SK-N-SH treated with all-trans-retinoic acid at 6 μM for 48 hours (cell line): ENCODE data around the gene PRR35.

Experiments
- ATAC-seq: fragments of 200-7000 bp; cut with Tn5 transposase; 3 replicates; pipeline ENCODE4 v1.9.1; 2020; ENCODE audit warnings: mild to moderate bottlenecking, moderate library complexity
- ARNTL ChIP-seq: fragments of 450-650 bp; formaldehyde crosslinking; IDR thresholded peaks from 2 replicates; pipeline ENCODE4 v1.5.0; 2020; ENCODE audit warnings: low read depth, mild to moderate bottlenecking, moderate library complexity, borderline replicate concordance
- BACH2 ChIP-seq: fragments of 250-450 bp; sonication (Bioruptor Pico); IDR thresholded peaks from 2 replicates; pipeline ENCODE4 v1.9.0; 2021; ENCODE audit warnings: mild to moderate bottlenecking, borderline replicate concordance
- CSDC2 ChIP-seq: fragments of 250-450 bp; sonication (Bioruptor Pico); IDR thresholded peaks from 2 replicates; pipeline ENCODE4 v1.5.0; 2020; ENCODE audit warnings: mild to moderate bottlenecking, moderate library complexity
- ESRRG ChIP-seq: fragments of 250-450 bp; sonication (Bioruptor Pico); IDR thresholded peaks from 2 replicates; pipeline ENCODE4 v1.6.1; 2021; ENCODE audit warnings: mild to moderate bottlenecking
- GLIS3 ChIP-seq: fragments of 250-450 bp; sonication (Bioruptor Pico); IDR thresholded peaks from 2 replicates; pipeline ENCODE4 v1.5.0; 2020; ENCODE audit warnings: mild to moderate bottlenecking, moderate library complexity
- ISL1 ChIP-seq: fragments of 250-450 bp; sonication (Bioruptor Pico); IDR thresholded peaks from 2 replicates; pipeline ENCODE4 v2.1.2; 2022; ENCODE audit warnings: mild to moderate bottlenecking, moderate library complexity
- OSR1 ChIP-seq: fragments of 250-450 bp; sonication (Bioruptor Pico); IDR thresholded peaks from 2 replicates; pipeline ENCODE4 v1.8.0; 2022; ENCODE audit warnings: moderate library complexity, mild to moderate bottlenecking, inconsistent platforms
- PPARA ChIP-seq: fragments of 250-450 bp; sonication (Bioruptor Pico); IDR thresholded peaks from 2 replicates; pipeline ENCODE4 v1.5.0; 2020; ENCODE audit warnings: mild to moderate bottlenecking, borderline replicate concordance
- RARB ChIP-seq: fragments of 250-450 bp; sonication (Bioruptor Pico); IDR thresholded peaks from 2 replicates; pipeline ENCODE4 v1.8.0; 2021; ENCODE audit warnings: mild to moderate bottlenecking, moderate library complexity
- SNAI2 ChIP-seq: fragments of 250-450 bp; sonication (Bioruptor Pico); IDR thresholded peaks from 2 replicates; pipeline ENCODE4 v1.5.0; 2020; ENCODE audit warnings: mild to moderate bottlenecking, moderate library complexity
- TCF4 ChIP-seq: fragments of 250-450 bp; sonication (Bioruptor Pico); IDR thresholded peaks from 2 replicates; pipeline ENCODE4 v1.8.0; 2021; ENCODE audit warnings: mild to moderate bottlenecking, moderate library complexity, borderline replicate concordance
- TOX ChIP-seq: fragments of 250-450 bp; sonication (Bioruptor Pico); IDR thresholded peaks from 2 replicates; pipeline ENCODE4 v1.8.0; 2021; ENCODE audit warnings: mild to moderate bottlenecking, moderate library complexity, borderline replicate concordance
- ZFP3 ChIP-seq: fragments of 250-450 bp; sonication (Bioruptor Pico); IDR thresholded peaks from 2 replicates; pipeline ENCODE4 v1.5.0; 2020; ENCODE audit warnings: mild to moderate bottlenecking, moderate library complexity
- ZNF565 ChIP-seq: fragments of 450-650 bp; formaldehyde crosslinking; conservative IDR thresholded peaks from 2 replicates; pipeline ENCODE4 v1.5.0; 2020; ENCODE audit warnings: low read depth, mild to moderate bottlenecking, moderate library complexity
- ZNF70 ChIP-seq: fragments of 450-650 bp; formaldehyde crosslinking; IDR thresholded peaks from 2 replicates; pipeline ENCODE4 v1.5.0; 2020; ENCODE audit warnings: mild to moderate bottlenecking, moderate library complexity
- ZNF8 ChIP-seq: fragments of 450-650 bp; formaldehyde crosslinking; IDR thresholded peaks from 2 replicates; pipeline ENCODE4 v1.5.0; 2020; ENCODE audit warnings: mild to moderate bottlenecking, moderate library complexity
- TF ChIP-seq, protein P1 (sequence below): fragments of 250-450 bp; sonication (Bioruptor Pico); IDR thresholded peaks from 2 replicates; pipeline ENCODE4 v1.5.0; 2020; ENCODE audit warnings: mild to moderate bottlenecking, moderate library complexity
- TF ChIP-seq, protein P2 (sequence below): fragments of 250-450 bp; sonication (Bioruptor Pico); IDR thresholded peaks from 2 replicates; pipeline ENCODE4 v1.8.0; 2020; ENCODE audit warnings: mild to moderate bottlenecking, moderate library complexity, borderline replicate concordance
- TF ChIP-seq, protein P3 (sequence below): fragments of 250-450 bp; sonication (Bioruptor Pico); IDR thresholded peaks from 2 replicates; pipeline ENCODE4 v1.8.0; 2021; ENCODE audit warnings: low read depth, mild to moderate bottlenecking, moderate library complexity, borderline replicate concordance
- TF ChIP-seq, protein P4 (sequence below): fragments of 250-450 bp; sonication (Bioruptor Pico); IDR thresholded peaks from 2 replicates; pipeline ENCODE4 v1.5.1; 2021; ENCODE audit warnings: mild to moderate bottlenecking, moderate library complexity

The PRR35 gene

DNA sequence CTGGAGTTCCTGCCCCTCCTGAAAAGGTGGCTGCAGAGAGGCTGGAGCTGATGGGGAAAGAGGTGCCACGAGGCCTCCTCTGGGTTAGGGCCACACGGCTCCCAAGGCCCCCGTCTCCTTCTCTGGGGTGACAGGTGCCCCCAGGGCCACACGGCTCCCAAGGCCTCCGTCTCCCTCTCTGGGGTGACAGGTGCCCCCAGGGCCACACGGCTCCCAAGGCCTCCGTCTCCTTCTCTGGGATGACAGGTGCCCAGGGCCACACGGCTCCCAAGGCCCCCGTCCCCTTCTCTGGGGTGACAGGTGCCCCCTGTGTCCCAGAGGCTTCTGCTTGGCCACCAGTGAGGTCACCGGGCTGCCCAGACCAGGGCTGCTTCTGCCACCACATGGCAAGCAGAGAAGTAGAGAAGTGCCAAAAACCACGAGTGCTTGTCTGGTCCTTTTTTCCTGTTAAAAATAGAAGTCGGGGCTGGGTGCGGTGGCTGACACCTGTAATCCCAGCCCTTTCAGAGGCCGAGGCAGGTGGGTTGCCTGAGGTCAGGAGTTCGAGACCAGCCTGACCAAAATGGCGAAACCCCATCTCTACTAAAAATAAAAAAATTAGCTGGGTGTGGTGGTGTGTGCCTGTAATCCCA lies 28.6 kb upstream of the PRR35 start:
- ATAC-seq: no peak
- no peak for TF ChIP-seq RARB (CRISPR knock-in tag)
- TF ChIP-seq GLIS3 (CRISPR knock-in tag): no peak
- no peak for TF ChIP-seq SNAI2 (CRISPR knock-in tag)
- TF ChIP-seq ZNF8: no peak
- TF ChIP-seq, protein P1, sequence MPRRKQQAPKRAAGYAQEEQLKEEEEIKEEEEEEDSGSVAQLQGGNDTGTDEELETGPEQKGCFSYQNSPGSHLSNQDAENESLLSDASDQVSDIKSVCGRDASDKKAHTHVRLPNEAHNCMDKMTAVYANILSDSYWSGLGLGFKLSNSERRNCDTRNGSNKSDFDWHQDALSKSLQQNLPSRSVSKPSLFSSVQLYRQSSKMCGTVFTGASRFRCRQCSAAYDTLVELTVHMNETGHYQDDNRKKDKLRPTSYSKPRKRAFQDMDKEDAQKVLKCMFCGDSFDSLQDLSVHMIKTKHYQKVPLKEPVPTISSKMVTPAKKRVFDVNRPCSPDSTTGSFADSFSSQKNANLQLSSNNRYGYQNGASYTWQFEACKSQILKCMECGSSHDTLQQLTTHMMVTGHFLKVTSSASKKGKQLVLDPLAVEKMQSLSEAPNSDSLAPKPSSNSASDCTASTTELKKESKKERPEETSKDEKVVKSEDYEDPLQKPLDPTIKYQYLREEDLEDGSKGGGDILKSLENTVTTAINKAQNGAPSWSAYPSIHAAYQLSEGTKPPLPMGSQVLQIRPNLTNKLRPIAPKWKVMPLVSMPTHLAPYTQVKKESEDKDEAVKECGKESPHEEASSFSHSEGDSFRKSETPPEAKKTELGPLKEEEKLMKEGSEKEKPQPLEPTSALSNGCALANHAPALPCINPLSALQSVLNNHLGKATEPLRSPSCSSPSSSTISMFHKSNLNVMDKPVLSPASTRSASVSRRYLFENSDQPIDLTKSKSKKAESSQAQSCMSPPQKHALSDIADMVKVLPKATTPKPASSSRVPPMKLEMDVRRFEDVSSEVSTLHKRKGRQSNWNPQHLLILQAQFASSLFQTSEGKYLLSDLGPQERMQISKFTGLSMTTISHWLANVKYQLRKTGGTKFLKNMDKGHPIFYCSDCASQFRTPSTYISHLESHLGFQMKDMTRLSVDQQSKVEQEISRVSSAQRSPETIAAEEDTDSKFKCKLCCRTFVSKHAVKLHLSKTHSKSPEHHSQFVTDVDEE (CRISPR knock-in tag): no peak
- TF ChIP-seq, protein P2, sequence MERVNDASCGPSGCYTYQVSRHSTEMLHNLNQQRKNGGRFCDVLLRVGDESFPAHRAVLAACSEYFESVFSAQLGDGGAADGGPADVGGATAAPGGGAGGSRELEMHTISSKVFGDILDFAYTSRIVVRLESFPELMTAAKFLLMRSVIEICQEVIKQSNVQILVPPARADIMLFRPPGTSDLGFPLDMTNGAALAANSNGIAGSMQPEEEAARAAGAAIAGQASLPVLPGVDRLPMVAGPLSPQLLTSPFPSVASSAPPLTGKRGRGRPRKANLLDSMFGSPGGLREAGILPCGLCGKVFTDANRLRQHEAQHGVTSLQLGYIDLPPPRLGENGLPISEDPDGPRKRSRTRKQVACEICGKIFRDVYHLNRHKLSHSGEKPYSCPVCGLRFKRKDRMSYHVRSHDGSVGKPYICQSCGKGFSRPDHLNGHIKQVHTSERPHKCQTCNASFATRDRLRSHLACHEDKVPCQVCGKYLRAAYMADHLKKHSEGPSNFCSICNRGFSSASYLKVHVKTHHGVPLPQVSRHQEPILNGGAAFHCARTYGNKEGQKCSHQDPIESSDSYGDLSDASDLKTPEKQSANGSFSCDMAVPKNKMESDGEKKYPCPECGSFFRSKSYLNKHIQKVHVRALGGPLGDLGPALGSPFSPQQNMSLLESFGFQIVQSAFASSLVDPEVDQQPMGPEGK (CRISPR knock-in tag): no peak
- no peak for TF ChIP-seq CSDC2 (CRISPR knock-in tag)
- TF ChIP-seq OSR1 (CRISPR knock-in tag): no peak
- TF ChIP-seq ZNF70 (CRISPR knock-in tag): no peak
- TF ChIP-seq ARNTL (CRISPR knock-in tag): no peak

DNA sequence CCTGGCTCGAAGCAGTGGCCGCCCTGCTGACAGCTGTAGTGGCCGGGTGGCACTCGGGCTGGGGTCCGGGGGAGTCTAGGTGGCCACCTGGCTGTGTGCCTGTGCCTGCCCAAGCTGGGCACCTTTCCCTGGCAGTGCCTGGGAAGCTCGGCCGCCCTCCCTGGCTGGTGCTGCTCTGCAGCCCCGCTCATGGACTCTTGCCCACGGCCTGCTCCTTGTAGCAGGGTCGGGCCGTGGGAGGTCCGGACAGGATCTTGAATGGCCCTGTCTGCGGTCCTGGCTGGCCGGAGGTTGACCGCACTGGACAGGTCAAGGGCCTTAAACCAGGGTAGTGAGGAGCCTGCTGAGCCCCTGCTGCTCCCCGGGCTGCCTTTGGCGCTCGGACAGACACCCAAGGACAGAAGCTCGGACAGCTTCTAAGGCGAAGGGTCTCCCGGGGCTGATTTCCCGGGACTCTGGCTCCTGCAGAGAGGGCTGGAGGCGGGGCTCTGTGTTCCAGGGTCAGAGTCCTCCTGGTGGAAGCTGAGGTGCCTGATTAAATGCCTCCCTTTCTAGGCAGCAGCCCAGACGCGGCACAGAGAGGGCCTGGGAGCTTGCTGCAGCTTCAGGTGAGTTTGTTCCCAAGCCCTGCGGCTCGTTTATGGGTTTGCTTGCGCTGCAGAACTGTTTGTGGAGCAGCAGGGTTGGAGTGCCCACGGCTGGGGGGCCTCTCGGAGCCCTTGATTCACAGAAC lies 26.6 kb upstream of the PRR35 start:
- no peak for ATAC-seq
- no peak for TF ChIP-seq CSDC2 (CRISPR knock-in tag)
- TF ChIP-seq, all 23 proteins: peak for 0

DNA sequence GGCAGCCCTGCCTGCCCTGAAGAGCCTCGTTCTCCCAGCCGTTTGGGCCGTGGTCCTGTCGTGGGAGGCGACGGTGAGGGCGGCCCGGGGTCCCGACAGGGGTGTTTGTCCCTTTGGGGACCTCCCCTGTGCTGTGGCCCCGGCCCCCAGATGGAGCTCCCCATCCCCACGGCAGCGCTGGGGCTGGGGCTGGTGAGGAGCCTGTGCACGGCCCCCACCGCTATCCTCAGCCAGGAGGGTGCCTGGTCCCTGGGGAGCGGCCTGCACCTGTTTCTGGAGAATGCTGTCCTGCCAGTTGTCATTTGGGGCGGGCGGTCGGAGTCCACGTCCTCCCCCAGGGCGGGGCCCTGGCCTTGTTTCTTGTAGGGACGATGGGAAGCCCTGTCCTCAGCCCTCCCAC lies 26.1 kb upstream of the PRR35 start:
- TF ChIP-seq ZNF70 (CRISPR knock-in tag) (no peak), PPARA (CRISPR knock-in tag) (no peak), ISL1 (no peak), CSDC2 (CRISPR knock-in tag) (no peak), ZNF565 (CRISPR knock-in tag) (no peak), ARNTL (CRISPR knock-in tag) (no peak), SNAI2 (CRISPR knock-in tag) (no peak), TOX (CRISPR knock-in tag) (no peak), RARB (CRISPR knock-in tag) (no peak), ESRRG (CRISPR knock-in tag) (no peak)
- TF ChIP-seq, protein P3, sequence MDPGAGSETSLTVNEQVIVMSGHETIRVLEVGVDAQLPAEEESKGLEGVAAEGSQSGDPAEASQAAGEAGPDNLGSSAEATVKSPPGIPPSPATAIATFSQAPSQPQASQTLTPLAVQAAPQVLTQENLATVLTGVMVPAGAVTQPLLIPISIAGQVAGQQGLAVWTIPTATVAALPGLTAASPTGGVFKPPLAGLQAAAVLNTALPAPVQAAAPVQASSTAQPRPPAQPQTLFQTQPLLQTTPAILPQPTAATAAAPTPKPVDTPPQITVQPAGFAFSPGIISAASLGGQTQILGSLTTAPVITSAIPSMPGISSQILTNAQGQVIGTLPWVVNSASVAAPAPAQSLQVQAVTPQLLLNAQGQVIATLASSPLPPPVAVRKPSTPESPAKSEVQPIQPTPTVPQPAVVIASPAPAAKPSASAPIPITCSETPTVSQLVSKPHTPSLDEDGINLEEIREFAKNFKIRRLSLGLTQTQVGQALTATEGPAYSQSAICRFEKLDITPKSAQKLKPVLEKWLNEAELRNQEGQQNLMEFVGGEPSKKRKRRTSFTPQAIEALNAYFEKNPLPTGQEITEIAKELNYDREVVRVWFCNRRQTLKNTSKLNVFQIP: no peak
- TF ChIP-seq, all 23 proteins: peak for 0
- ATAC-seq: no peak

DNA sequence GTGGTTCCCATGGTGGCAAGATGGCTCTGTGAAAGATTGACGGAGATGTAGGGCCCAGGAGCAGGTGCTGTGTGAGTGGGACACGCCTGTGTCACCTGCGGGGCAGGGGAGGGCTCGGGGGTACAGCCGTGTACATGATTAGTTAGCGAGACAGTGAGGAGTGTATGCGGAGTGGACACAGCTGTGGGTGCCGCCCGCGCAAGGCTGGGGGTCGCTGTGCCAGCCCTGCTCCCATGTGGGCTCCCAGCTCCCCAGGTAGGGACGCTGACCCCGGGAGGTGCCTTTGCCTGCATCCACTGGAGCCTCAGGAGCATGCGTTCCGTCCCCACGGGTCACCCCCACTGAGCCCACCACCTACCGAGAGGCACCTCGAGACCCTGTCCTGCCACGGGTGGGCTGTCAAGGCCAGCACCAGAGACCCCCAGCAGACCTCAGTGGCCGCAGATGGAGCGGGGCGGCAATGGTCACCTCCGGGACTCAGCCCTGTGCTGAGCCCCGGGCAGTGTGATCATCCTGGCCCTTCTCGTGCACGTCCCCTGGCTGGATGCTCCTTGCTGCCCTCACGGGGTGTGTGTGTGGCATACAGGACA lies 25.2 kb upstream of the PRR35 start:
- no peak; the same call in 2 of the 3 replicates for ATAC-seq
- TF ChIP-seq CSDC2 (CRISPR knock-in tag) (no peak), PPARA (CRISPR knock-in tag) (no peak), TCF4 (CRISPR knock-in tag) (no peak), ESRRG (CRISPR knock-in tag) (no peak), ZNF565 (CRISPR knock-in tag) (no peak), ISL1 (no peak), ZNF70 (CRISPR knock-in tag) (no peak), BACH2 (CRISPR knock-in tag) (no peak), ZNF8 (no peak), ARNTL (CRISPR knock-in tag) (no peak), OSR1 (CRISPR knock-in tag) (no peak), ZFP3 (CRISPR knock-in tag) (no peak)
- TF ChIP-seq, protein P4, sequence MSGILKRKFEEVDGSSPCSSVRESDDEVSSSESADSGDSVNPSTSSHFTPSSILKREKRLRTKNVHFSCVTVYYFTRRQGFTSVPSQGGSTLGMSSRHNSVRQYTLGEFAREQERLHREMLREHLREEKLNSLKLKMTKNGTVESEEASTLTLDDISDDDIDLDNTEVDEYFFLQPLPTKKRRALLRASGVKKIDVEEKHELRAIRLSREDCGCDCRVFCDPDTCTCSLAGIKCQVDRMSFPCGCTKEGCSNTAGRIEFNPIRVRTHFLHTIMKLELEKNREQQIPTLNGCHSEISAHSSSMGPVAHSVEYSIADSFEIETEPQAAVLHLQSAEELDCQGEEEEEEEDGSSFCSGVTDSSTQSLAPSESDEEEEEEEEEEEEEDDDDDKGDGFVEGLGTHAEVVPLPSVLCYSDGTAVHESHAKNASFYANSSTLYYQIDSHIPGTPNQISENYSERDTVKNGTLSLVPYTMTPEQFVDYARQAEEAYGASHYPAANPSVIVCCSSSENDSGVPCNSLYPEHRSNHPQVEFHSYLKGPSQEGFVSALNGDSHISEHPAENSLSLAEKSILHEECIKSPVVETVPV (CRISPR knock-in tag): no peak
- TF ChIP-seq, protein P1 (CRISPR knock-in tag): no peak
- TF ChIP-seq, protein P3: no peak
